ENCODE data around the gene MAPT.
"Not testable (repeated sequence)": the region's sequence is repeated elsewhere in the genome, so short reads cannot be mapped to it uniquely, and the experiment has no call there.

GRCh38 chr17:45862127-45862526 lies 32.2 kb upstream of the MAPT start:
- TF ChIP-seq POLR2A (IDR thresholded peaks at IDR 0.05; ENCODE audit: extremely low read depth, insufficient read length); MAX (IDR thresholded peaks at IDR 0.05; ENCODE audit: low read depth, low read length): not testable (repeated sequence)

Measured in NB4 (cell line).